Brain microvascular endothelial cell (primary cell): ENCODE measurements around the gene GZMA.

ENCODE experiments used
- DNase-seq: peaks from one replicate; pipeline ENCODE4 v3.0.0-alpha.2; 2020
- H3K27ac ChIP-seq: fragments of 250-450 bp; sonication (Bioruptor Pico); 2 replicates; pipeline ENCODE4 v1.5.1; 2020; ENCODE audit warnings: mild to moderate bottlenecking, moderate library complexity
- H3K27me3 ChIP-seq: fragments of 250-450 bp; sonication (Bioruptor Pico); replicated peaks from 2 replicates; pipeline ENCODE4 v1.5.1; 2020; ENCODE audit warnings: mild to moderate bottlenecking
- H3K36me3 ChIP-seq: fragments of 250-450 bp; sonication (Bioruptor Pico); replicated peaks from 2 replicates; pipeline ENCODE4 v1.5.1; 2020; ENCODE audit warnings: mild to moderate bottlenecking
- H3K4me3 ChIP-seq: 2 replicates; pipeline ENCODE4 v1.5.1; 2011; ENCODE audit warnings: low read depth, mild to moderate bottlenecking, control low read depth, low read length, moderate library complexity
- in situ Hi-C: cut with HindIII; loops from 2 replicates; pipeline ENCODE4 v1.10.0; 2017; ENCODE audit warnings: low sequenced_read_pairs, low pct_ligation_motif_present
- TF ChIP-seq, protein P1 (sequence below): IDR thresholded peaks from 2 replicates; pipeline ENCODE4 v1.5.1; 2011; ENCODE audit warnings: low read depth, mild to moderate bottlenecking, moderate library complexity, low read length, control low read depth, inconsistent platforms; ENCODE audit errors: missing control alignments

Gene GZMA

DNA sequence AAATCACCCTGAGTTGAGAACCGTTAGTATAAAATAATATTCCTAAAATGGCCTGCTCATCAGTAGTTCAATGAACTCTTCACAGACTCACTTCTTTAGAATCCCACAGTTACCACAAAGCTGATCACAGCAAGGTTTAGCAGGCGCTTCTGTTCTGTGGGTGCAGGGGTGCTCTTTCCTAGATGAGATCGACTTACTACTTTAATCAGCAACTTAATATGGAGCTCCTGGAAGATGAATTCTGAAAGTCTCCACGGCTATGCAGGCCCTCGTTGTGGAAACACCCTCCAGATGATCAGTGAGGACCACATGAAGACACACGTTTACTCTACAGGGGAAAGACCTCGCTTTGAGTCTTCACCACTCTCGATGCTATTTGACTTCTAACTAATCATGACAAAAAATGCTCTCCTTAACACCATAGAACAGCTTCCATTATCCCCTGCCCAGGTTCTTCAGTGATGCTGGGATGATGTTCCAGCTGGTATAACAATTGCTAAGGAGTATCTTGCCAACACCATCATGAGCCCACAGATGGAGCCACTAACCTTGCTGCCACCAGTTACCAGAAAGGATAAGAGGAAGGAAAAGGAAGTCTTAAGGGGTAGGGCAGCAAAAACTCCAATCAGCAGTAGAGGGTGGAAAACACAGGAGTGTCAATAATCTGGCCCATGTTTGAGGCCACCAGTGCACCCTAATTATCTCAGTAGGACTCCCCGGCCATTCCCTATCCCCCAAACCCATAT lies 39.7 kb downstream of the GZMA start:
- Histone ChIP-seq H3K36me3 (no peaks in the 10 kb centered on the region), H3K27ac (no peak overlapping the region), H3K4me3 (no peak overlapping the region), H3K27me3 (no peaks in the 10 kb centered on the region)
- TF ChIP-seq, protein P1, sequence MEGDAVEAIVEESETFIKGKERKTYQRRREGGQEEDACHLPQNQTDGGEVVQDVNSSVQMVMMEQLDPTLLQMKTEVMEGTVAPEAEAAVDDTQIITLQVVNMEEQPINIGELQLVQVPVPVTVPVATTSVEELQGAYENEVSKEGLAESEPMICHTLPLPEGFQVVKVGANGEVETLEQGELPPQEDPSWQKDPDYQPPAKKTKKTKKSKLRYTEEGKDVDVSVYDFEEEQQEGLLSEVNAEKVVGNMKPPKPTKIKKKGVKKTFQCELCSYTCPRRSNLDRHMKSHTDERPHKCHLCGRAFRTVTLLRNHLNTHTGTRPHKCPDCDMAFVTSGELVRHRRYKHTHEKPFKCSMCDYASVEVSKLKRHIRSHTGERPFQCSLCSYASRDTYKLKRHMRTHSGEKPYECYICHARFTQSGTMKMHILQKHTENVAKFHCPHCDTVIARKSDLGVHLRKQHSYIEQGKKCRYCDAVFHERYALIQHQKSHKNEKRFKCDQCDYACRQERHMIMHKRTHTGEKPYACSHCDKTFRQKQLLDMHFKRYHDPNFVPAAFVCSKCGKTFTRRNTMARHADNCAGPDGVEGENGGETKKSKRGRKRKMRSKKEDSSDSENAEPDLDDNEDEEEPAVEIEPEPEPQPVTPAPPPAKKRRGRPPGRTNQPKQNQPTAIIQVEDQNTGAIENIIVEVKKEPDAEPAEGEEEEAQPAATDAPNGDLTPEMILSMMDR = no peak
- no peak for DNase-seq
- in situ Hi-C loops = loop anchor here (25.0 kb wide), 1 partner anchor 230 kb away; no protein-coding TSS in a partner anchor

DNA sequence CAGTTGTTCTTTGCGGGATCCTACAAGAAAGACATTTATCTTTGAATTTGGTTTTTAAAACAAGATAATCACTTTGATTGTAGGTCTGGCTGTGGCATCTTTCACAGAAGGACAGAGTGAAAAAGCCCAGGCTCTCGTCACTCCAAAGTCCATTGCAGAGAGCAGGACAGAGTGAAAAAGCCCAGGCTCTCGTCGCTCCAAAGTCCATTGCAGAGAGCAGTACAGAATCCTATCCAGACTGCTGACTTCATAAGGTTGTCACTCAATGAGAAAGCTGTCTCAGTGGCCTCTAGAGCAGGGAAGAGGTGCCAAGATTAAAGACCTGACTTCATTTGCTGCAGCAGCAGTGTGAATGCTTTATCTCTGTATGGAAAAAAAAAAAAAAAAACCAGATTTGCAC lies 41.2 kb downstream of the GZMA start:
- H3K27ac ChIP-seq = no peak overlapping the region
- no peak for DNase-seq
- H3K36me3 ChIP-seq = no peaks in the 10 kb centered on the region
- in situ Hi-C loops = loop anchor here (25.0 kb wide), 1 partner anchor 231 kb away; no protein-coding TSS in a partner anchor
- H3K4me3 ChIP-seq = no peak overlapping the region
- H3K27me3 ChIP-seq = no peaks in the 10 kb centered on the region
- TF ChIP-seq, protein P1 = no peak

DNA sequence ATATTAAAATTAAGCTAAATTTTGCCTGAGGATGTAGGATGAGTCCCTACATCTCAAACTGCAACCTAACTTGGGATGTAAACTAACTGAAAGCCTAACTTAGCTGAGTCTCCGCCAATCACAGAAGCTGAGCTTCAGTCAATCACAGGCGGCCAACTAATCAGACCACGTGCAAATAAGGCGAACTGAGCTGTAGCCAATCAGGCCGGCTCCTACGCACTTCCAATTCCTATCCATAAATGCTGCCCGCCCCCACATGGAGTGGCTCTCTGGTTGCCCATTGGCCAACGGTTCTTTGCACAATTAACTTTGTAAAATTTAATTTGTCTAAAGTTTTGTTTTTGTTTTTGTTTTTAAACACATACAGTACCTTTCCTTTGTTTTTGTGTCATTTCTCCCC lies 43.6 kb downstream of the GZMA start:
- no peaks in the 10 kb centered on the region for H3K27me3 ChIP-seq
- in situ Hi-C loops = loop anchor here (25.0 kb wide), 1 partner anchor 234 kb away; no protein-coding TSS in a partner anchor
- H3K27ac ChIP-seq = no peak overlapping the region
- no peak for DNase-seq
- no peaks in the 10 kb centered on the region for H3K36me3 ChIP-seq
- TF ChIP-seq, protein P1 = no peak
- no peak overlapping the region for H3K4me3 ChIP-seq

DNA sequence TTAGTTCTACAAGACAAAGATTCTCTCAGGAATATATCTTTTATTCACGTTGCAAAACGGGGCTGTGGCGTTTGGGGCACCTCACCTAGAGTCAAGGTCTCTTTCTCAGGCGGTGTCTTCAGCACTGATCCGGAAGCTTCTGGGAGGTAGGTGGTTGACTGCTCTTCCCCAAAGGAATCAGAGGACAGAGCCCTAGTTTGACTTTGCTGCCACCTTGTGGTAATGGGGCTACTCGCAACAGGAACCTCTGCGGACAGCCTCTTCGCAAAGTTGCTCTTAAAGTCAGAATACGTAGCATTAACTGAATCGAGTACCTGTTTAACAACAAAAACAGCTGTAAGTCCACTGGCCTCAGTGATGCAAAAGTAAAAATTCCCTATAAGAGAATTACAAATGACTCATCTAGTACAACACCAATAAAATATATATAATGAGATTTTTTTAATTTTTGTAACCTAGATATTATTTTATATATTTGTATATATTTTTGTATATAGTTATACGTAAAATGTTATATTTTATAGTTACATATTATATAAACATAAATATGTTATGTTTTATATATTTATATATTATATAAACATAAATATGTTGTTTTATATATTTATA lies 44.2 kb downstream of the GZMA start:
- in situ Hi-C loops = loop anchor here (25.0 kb wide), 1 partner anchor 234 kb away; no protein-coding TSS in a partner anchor
- peak; percentile 82 for DNase-seq
- H3K27ac ChIP-seq = no peak overlapping the region
- H3K27me3 ChIP-seq = no peaks in the 10 kb centered on the region
- H3K4me3 ChIP-seq = no peak overlapping the region
- H3K36me3 ChIP-seq = no peaks in the 10 kb centered on the region
- TF ChIP-seq, protein P1 = peak; percentile 97

DNA sequence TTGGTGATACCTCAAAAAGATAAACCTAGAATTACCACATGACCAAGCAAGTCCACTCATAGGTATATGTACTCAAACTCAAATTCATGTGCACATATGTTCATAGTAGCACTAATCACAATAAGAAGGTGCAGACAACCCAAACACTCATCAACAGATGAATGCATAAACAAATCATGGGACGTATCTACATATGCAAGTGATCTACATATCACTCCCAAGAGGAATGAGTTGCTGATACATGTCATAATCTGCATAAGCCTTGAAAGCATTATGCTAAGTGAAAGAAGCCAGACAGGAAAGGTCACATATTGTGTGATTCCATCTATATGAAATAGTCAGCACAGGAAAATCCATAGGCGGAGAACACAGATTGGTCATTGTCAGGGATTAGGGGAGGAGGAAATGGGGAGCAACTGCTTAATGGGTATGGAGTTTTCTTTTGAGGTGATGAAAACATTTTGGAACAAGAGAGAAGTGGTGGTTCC lies 46.9 kb downstream of the GZMA start:
- DNase-seq = no peak
- no peak overlapping the region for H3K4me3 ChIP-seq
- no peaks in the 10 kb centered on the region for H3K27me3 ChIP-seq
- H3K36me3 ChIP-seq = no peaks in the 10 kb centered on the region
- in situ Hi-C loops = loop anchor here (25.0 kb wide), 1 partner anchor 237 kb away; no protein-coding TSS in a partner anchor
- H3K27ac ChIP-seq = no peak overlapping the region
- TF ChIP-seq, protein P1 = no peak
